Caki2 (cell line): Measurements from ENCODE around the gene GPR152. TPM values are rescaled to one million over a fixed set of nuclear protein-coding genes. Genes with fewer than 3 reads are reported as not detected.
"Not testable (repeated sequence)": the region's sequence is repeated elsewhere in the genome, so short reads cannot be mapped to it uniquely, and the experiment has no call there.

Source experiments
- DNase-seq: peaks from one replicate; pipeline ENCODE4 v3.0.0-alpha.2; 2015; ENCODE audit warnings: low read depth
- in situ Hi-C: cut with HindIII; loops from 2 replicates; pipeline ENCODE4 v1.10.0; 2016; ENCODE audit warnings: low sequenced_read_pairs, low pct_unique_long_range_greater_than_20kb, mixed read lengths
- total RNA-seq: library from RNA; depleted of rRNA; stranded (reverse); fragments of >200 nt; shearing (Covaris generic); gene quantifications from 2 replicates; pipeline ENCODE4 v1.2.3, GENCODE V29; 2014; ENCODE audit warnings: low replicate concordance

The GPR152 gene
- total RNA-seq, 1 experiment from 2014 or later, result not detected

DNA sequence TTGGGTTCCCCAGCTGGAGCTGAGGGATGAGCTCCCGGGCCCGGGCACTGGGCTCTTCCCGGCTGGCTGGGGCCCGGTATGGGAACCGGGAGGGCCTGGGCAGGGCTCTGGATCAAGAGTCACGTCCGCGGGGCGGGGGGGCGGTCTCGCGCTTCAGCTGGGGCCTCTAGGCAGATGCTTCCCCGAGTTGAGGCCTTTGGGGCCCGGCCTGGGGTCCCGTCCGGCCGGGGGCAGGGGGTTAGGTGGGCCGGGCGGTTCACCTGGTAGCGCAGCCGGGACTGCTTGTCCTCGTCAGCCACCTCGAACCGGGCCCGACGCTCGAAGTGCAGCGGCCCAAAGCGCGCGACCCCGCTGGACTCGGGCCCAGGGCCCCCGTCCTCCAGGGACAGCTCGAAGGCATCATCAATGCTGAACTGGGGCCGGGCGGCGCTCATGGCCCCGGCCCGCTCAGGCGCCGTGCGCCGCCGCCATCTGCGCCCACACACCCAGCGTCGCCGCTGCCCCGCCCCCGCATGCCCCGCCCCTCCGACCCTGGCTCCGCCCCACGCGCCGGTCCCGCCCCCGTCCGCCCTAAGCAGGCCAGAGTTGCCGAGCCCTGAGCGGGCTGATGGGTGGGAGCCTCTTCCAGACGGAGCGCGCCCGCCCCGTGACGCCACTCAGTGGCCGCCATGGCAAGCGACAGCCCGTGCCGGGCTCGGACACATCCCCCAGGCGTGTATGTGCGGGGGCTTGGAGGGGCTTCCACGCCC, 16.4 kb upstream of the GPR152 start, which contains the start of gene TMEM134:
Gene TMEM134, minus strand, starts transcription at position 493 of the 749 bp plus-strand sequence. Its CDS starts 59 bp downstream, at position 434.
- in situ Hi-C loops, result no loop called here

DNA sequence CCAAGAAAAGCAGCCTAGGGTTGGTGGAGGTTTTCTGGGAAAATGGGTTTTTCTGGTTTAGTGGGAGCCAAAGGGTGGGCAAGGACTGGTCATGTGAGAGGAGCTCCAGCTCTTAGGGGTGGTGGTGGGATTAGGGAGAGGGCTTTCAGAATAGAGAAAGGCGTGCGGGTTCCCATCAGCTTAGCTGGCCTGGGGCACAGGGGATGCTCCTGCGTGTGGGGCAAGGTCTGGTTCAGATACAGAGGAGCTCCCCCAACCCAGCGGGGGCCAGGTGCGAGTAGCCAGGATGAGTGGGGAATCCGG, 15.9 kb upstream of the GPR152 start:
- in situ Hi-C loops, result no loop called here
- DNase-seq, result no peak

More for the DNA sequence above, 16.4 kb upstream of the GPR152 start, which contains the start of gene TMEM134:
- peak; percentile 62 for DNase-seq

DNA sequence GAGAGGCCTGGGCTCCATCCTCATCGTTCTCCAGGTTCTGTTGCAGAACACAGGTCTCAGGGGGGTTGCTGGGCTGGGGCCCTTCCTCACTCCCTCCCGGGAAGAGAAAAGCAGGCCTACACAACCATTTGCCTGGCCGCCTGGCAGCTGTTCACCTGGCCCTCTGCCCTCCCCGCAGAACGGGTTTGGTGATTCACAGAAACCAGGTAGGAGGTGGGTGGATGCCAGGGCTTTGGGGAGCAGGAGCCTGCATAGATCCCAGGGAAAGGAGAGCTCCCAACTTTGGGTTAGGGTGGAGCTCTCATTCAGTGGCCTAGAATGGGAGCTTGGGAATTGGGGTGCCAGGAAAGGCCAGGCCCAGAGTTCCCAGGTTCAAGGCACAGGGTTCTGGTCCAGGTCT, 15.5 kb upstream of the GPR152 start:
- in situ Hi-C loops, result no loop called here
- DNase-seq, result no peak

DNA sequence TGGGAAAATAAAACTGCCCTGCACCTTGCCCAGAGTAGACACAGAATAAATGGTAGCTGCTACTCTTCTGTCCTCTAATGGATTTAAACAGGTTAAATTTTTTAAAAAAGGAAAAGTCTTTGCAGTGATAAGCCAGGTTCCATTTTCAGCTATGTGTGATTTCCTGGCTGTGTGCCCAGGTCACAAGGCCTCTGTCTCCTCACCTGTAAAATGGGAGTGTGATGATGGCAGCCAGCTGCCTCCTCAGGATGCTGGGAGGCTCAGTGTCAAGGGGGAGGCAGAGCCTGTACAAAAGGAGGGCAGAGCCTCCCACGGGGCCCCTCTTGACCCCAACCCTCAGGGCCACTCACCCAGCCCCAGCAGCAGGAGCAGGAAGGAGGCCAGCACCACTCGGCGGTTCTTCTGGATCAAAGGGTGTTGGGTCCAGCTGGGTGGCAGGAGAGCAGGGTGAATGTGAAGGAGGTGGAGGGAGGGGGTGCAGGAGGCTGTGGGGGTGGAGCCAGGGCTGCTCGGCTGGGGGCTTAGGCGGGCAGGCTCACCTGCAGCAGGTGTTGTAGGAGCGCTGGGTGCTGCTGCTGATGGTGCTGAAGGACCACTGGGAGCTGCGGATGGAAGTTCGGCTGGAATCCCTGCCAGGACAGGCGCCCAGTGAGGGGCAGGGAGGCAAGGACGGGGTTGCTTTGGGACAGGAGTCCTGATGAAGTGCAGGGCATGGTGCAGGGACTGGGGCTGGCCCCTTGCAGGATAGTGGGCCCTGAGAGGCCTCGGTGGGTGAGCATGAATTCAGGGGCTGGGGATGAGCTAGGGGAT, 14.6 kb upstream of the GPR152 start:
- no peak for DNase-seq
- in situ Hi-C loops, result no loop called here

DNA sequence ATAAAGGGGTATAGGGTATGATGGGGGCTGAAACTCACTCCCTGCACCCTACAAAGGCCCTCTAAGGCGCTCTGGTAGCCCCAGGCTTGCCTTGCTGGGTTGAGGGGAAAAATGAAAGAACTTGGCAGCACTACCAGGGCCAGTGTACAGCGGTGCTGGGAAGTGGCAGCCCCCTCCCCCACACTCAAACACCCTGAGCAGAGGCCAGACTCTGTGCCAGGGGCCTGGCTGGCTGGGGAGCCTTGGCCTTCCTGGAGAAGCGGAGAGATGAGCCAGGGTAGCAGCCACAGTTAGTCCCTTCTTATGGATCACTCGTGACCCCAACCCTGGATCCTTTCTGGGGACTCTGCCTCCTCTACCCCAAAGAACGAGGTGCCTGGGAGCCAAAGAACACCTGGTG, 13.8 kb upstream of the GPR152 start:
- in situ Hi-C loops, result no loop called here
- DNase-seq, result no peak

DNA sequence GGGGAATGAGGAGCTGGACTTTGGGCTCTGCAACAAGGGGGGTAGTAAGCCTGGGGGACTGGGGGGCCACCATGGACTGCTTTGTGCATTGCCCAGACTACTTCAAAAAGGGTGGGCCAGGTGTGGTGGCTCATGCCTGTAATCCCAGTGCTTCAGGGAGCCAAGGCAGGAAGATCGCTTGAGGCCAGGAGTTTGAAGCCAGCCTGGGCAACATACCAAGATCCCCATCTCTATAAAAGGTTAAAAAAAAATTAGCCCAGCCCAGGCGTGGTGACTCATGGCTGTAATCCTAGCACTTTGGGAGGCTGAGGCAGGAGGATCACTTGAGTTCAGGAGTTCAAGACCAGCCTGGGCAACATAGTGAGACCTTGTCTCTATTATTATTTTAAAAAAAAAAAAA, 13.0 kb upstream of the GPR152 start:
- DNase-seq, in situ Hi-C loops: not testable (repeated sequence)

DNA sequence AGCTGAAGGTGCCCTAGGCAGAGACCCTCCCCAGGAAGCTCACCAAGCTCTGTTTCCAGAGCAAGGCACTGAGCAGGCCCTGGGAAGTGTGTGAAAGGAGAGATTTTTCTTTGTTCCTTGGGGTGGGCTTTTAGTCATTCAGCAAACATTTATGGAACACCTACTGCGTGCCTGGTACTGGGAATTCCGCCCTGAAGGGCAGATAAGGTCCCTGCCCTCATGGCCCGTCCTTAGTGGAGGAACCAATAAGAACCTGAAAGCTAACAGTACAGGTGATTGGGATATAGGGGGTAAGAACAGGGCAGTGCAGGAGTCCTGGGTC, 12.6 kb upstream of the GPR152 start:
- in situ Hi-C loops, result no loop called here
- peak; percentile 28 for DNase-seq

DNA sequence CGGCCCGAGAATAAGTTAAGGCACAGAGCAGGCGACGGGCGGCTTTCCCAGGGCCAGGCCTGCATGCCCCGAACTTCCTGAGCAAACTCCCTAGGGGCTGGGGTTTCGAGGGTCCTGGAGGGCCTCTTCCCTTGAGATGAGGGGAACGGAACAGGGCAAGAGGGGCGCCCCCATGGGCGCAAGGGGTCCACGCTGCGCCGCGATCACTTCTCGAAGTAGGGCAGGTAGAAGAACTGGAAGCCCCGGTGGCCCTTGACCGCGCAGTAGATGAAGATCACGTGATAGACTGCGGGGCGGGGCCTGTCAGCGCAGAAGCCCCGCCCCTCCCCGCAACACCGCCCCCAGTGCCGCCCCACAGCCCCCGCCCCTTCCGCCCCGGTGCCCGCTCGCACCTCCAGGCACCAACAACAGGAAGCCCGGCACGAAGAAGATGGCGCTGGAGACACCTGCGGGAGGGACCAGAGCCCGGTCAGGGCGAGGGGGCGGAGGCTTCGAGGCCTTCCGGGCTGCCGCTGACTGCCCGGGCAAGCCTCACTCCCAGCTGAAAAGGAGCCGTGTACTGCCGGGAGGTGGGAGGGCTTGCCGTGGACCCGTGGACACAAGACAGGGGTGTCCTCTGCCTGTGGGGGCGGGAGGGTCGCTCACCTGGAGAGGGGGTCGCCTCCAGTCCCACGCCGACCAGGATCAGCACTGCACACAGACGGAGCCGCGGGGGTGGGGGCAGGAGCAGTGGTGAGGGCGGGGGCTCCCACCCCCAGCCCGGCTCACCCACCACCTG, 12.1 kb upstream of the GPR152 start:
- in situ Hi-C loops, result no loop called here
- peak; percentile 80 for DNase-seq

DNA sequence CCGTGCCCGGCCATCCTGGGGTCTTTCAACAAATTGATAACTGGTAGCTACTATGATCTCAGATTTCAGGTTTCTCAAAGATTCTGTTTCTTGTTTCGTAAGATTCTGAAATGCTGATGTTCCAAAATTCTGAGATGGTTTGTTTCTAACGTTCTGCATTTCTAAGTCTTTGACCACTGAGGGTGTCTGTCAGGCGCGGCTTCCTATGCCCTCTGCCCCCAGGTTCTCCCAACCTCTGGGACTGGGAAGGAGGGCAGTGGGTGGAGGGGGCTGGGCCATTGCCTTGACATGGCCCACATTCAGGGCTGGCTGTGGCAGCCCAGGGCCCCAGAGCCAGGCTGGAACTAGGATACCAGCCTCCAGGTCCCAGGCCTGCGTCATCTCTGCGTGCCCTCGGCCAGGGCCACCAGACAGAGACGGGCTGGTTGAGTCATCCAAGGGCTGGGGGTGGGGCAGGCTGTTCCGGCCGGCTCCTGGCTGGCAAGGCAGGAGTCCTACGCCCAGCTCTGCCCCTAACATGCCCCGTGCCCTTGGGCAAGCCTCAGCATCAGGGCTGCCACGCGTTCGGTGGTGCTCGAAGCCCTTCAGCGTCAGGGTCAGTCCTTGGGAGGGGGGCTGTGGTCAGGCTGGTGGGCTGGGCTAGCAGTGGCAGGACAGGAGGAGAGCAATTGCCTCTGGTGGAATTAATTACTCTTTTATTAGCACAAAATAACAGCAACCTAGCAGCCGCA, 11.3 kb upstream of the GPR152 start:
- in situ Hi-C loops, result no loop called here
- DNase-seq, result peak; percentile 81

DNA sequence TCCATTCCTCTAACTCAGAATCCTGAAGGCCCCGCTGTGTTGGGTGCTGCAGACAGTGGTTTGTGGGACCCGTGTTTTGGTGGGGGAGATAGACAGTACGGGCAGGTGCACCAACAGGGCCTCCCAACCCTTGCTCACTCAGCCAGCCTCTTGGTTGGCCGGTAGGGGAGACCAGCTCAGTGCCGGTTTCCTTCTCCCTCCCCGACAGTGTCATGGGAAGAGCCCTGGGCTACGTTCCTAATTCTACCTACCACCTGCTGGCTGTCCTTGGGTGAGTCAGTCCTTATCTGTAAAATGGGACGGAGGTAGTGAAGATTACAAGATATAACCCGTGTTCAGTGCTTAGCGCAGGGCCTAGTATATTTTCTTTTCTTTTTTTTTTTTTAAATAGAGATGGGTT, 10.7 kb upstream of the GPR152 start:
- in situ Hi-C loops, result no loop called here
- DNase-seq, result no peak

DNA sequence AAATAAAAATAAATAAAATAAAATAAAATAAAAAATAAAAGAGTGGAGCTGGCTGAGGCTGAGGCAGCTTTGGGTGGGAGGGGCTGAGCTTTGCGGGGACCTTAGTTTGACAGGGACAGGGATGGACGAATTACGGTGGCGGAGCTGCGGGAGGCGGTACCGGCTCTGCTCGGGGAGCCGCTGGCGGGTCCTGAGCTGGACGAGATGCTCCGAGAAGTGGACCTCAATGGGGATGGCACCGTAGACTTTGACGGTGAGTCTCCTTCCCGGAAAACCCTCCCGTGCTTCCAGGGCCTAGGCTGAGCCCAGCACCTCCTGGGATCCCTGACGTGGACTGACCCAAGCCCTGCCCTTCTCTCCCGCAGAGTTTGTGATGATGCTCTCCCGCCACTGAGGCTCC, 5.7 kb upstream of the GPR152 start:
- no peak for DNase-seq
- in situ Hi-C loops, result no loop called here

DNA sequence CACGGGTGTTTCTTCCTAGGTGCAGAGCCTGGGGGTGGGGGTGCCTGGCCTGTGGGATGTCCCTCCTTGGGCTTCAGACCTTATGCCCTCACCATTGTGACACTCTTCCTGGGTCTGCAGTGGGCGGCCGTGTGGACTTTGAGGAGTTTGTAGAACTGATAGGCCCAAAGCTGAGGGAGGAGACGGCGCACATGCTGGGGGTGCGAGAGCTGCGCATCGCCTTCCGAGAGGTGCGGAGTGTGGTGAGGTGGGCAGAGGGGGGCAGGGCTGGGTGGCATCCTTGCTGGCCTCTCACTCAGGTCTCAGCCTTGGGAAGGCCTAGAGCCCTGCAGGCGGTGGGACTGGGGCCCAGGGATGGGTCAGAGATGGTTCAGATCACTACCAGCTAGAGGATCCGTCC, 4.9 kb upstream of the GPR152 start:
- in situ Hi-C loops, result no loop called here
- DNase-seq, result no peak

DNA sequence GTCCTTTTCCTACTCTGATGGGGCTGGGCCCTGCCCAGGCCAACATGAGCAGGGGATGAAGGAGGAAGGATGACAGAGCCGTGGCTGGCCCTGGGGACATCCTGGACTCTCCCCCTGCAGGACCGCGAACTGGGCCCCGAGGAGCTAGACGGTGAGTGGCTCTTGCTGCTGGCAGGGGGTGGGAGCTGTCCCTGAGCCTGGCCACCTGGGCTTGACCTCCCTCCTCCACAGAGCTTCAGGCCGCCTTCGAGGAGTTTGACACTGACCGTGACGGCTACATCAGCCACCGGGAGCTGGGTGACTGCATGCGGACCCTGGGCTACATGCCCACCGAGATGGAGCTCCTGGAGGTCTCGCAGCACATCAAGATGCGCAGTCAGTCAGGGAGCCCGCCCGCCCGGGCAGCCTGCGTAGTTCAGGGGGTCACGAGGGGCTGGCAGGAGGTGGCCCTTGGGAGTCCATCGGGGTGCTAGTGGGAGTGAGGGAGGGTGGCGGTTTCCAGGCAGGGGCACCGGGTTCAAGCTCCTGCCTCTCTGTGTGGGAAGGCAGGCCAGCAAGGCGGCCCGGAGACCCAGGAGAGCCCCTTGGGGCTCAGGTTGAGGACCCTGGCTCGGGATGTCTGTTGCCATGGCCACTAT, 3.7 kb upstream of the GPR152 start:
- in situ Hi-C loops, result no loop called here
- no peak for DNase-seq

DNA sequence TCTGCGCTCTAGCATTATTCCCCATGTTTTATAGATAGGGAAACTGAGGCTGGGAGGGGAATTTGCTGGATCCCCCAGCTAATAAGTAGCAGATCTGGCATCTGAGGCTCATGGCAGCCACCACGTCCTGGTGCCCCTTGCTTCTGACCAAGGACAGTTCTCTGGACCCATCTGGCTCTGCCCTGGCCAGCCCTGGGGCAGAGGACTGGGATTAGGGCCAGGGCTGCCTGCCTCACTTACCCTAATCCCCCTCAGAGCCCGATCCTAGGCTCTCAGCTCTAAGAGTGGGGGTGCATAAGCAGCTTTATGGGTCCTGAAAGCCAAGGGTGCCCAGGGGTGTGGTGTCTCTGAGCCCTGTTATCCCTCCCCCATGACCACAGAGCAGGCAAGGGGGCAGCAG, 2.5 kb upstream of the GPR152 start, which contains the start of gene CABP4:
Gene CABP4, plus strand, starts transcription at position 301 of the 400 bp plus-strand sequence. Its CDS starts 70 bp downstream, at position 371.
- DNase-seq, result no peak
- in situ Hi-C loops, result no loop called here

DNA sequence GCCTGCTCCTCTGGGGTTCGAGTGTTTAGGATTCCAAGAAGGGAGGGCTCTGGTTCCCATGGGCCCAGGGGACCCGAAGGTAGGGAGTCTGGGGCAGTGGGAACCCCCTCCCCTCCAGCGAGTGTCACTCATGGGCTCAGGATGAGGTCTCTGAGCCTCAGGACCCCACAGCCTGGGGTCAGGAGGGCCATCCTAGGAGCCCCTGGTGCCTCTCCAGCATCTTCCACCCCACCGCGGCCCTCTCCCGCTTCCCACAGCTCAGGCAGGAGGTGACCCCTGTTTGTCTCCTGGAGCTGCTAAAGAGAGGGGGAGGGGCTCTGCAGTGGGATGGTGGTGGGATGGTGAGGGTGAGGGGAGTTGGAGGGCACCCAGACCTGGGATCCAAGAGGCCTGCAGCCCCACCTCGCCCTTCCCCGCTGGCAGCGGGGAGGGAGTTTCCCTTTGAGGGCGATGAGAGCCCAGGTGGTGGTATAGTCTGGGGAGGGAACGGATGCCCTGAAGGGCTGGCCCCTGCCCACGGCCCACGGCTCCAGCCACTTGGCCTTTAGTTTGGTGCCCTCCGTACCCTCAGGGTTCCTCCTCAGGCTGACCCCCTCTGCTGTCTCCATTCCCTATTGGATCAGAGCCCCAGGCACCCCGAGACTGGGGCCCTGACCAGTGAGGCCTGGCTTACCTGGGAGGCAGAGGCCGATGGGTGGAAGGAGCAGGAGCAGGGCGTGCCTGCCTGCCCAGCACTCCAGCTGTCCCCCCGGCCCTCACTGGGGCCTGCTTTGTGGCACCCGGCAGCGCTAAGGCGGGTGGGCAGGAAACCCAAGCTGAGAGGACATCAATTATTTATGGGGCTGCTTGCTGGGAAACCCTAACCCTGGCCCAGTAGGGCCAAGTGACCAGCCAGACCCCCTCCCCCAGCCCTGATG, 1.5 kb upstream of the GPR152 start:
- no peak for DNase-seq
- in situ Hi-C loops, result no loop called here

DNA sequence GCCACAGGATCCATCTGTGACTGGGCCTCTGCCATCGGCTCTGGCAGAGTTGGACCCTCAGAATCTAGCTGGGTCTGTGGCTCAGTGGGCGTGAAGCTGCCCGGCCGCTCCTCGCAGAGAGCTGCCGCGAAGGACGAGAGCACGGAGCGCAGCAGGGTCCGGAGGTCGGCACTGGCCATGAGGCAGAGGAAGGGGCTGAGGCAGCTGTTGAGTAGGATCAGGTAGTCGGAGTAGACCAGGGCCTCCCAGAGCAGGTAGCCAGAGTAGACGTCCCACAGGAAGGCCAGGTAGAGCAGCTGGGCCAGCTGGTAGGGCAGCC, 912 bp downstream of the GPR152 start:
- in situ Hi-C loops, result no loop called here
- no peak for DNase-seq
